H9 (cell line): ENCODE measurements around the gene PNO1. TPM values are rescaled to one million over a fixed set of nuclear protein-coding genes. Genes with fewer than 3 reads are reported as not detected.

Experiments
- DNase-seq: peaks from one replicate; pipeline ENCODE4 v3.0.0-alpha.2; 2017
- H2AFZ ChIP-seq: one replicate; pipeline ENCODE4 v1.6.1; 2013; ENCODE audit warnings: mild to moderate bottlenecking, low read length, control low read depth, moderate library complexity
- H2AK5ac ChIP-seq: 2 replicates; pipeline ENCODE4 v1.6.1; 2013; ENCODE audit warnings: low read length, control low read depth, mixed read lengths; ENCODE audit not compliant: insufficient read length
- H2BK120ac ChIP-seq: one replicate; pipeline ENCODE4 v1.6.1; 2013; ENCODE audit warnings: low read depth, mild to moderate bottlenecking, low read length, control low read depth, inconsistent platforms; ENCODE audit not compliant: poor library complexity, severe bottlenecking
- H2BK12ac ChIP-seq: 2 replicates; pipeline ENCODE4 v1.6.1; 2013; ENCODE audit warnings: low read length, control low read depth, mixed read lengths, low read depth; ENCODE audit not compliant: insufficient read length
- H2BK15ac ChIP-seq: 2 replicates; pipeline ENCODE4 v1.6.1; 2013; ENCODE audit warnings: low read depth, low read length, control low read depth
- H2BK20ac ChIP-seq: one replicate; pipeline ENCODE4 v1.6.1; 2013; ENCODE audit warnings: low read depth, mild to moderate bottlenecking, low read length, control low read depth, inconsistent platforms; ENCODE audit not compliant: poor library complexity, severe bottlenecking
- H2BK5ac ChIP-seq: 2 replicates; pipeline ENCODE4 v1.6.1; 2013; ENCODE audit warnings: low read length, control low read depth, mixed read lengths; ENCODE audit not compliant: insufficient read length
- H3K14ac ChIP-seq: 2 replicates; pipeline ENCODE4 v1.6.1; 2013; ENCODE audit warnings: low read length, control low read depth; ENCODE audit not compliant: insufficient read depth
- H3K18ac ChIP-seq: 2 replicates; pipeline ENCODE4 v1.6.1; 2013; ENCODE audit warnings: low read depth, mild to moderate bottlenecking, mixed read lengths, low read length, control low read depth; ENCODE audit not compliant: insufficient read length
- H3K23ac ChIP-seq: 2 replicates; pipeline ENCODE4 v1.6.1; 2013; ENCODE audit warnings: low read length, control low read depth, mixed read lengths, low read depth; ENCODE audit not compliant: insufficient read length
- H3K23me2 ChIP-seq: 2 replicates; pipeline ENCODE4 v1.6.1; 2013; ENCODE audit warnings: low read depth, mild to moderate bottlenecking, mixed read lengths, low read length, control low read depth; ENCODE audit not compliant: insufficient read length, poor library complexity, severe bottlenecking
- H3K27ac ChIP-seq: 2 replicates; pipeline ENCODE4 v1.5.1; 2013; ENCODE audit warnings: low read length, control low read depth, mixed read lengths, low read depth; ENCODE audit not compliant: insufficient read length
- H3K27me3 ChIP-seq: 2 replicates; pipeline ENCODE4 v1.6.1; 2013; ENCODE audit warnings: low read length, control low read depth, inconsistent platforms; ENCODE audit not compliant: insufficient read depth
- H3K4ac ChIP-seq: 2 replicates; pipeline ENCODE4 v1.6.1; 2013; ENCODE audit warnings: low read depth, mild to moderate bottlenecking, control low read depth, inconsistent platforms, low read length, moderate library complexity
- H3K4me1 ChIP-seq: 2 replicates; pipeline ENCODE4 v1.6.1; 2013; ENCODE audit warnings: low read length, control low read depth, inconsistent platforms; ENCODE audit not compliant: insufficient read depth
- H3K4me2 ChIP-seq: 2 replicates; pipeline ENCODE4 v1.6.1; 2013; ENCODE audit warnings: low read length, control low read depth, mixed read lengths; ENCODE audit not compliant: insufficient read length, insufficient read depth
- H3K56ac ChIP-seq: 2 replicates; pipeline ENCODE4 v1.6.1; 2013; ENCODE audit warnings: low read depth, mild to moderate bottlenecking, mixed read lengths, low read length, control low read depth; ENCODE audit not compliant: insufficient read length
- H3K79me1 ChIP-seq: 2 replicates; pipeline ENCODE4 v1.6.1; 2013; ENCODE audit warnings: low read depth, mild to moderate bottlenecking, moderate library complexity, low read length, control low read depth, inconsistent platforms; ENCODE audit not compliant: insufficient read depth, poor library complexity, severe bottlenecking
- H3K79me2 ChIP-seq: 2 replicates; pipeline ENCODE4 v1.6.1; 2013; ENCODE audit warnings: low read length, control low read depth, inconsistent platforms; ENCODE audit not compliant: insufficient read depth
- H3K9ac ChIP-seq: 2 replicates; pipeline ENCODE4 v1.6.1; 2013; ENCODE audit warnings: low read length, control low read depth, mixed read lengths; ENCODE audit not compliant: insufficient read length; ENCODE audit errors: extremely low read depth
- H3K9me3 ChIP-seq: one replicate; pipeline ENCODE4 v1.6.1; 2013; ENCODE audit warnings: low read depth, low read length, inconsistent platforms; ENCODE audit not compliant: control insufficient read depth
- H3T11ph ChIP-seq: one replicate; pipeline ENCODE4 v1.6.1; 2013; ENCODE audit warnings: mild to moderate bottlenecking, low read length, control low read depth, inconsistent platforms
- H4K20me1 ChIP-seq: one replicate; pipeline ENCODE4 v1.6.1; 2013; ENCODE audit not compliant: control insufficient read depth, insufficient read length, insufficient read depth
- H4K5ac ChIP-seq: 2 replicates; pipeline ENCODE4 v1.6.1; 2013; ENCODE audit warnings: low read depth, mild to moderate bottlenecking, mixed read lengths, low read length, control low read depth; ENCODE audit not compliant: insufficient read length
- H4K8ac ChIP-seq: replicated peaks from 2 replicates; pipeline ENCODE4 v1.6.1; 2013; ENCODE audit warnings: low read length, control low read depth, mixed read lengths, low read depth; ENCODE audit not compliant: insufficient read length
- H4K91ac ChIP-seq: 2 replicates; pipeline ENCODE4 v1.6.1; 2013; ENCODE audit warnings: low read depth, mild to moderate bottlenecking, moderate library complexity, mixed read lengths, low read length, control low read depth; ENCODE audit not compliant: insufficient read length
- H3K27ac Mint-ChIP-seq, 3 experiments: 2 replicates in 2 of 3; 3 replicates in 1 of 3; pipeline ENCODE4 v1.8.0; 2020 to 2021; ENCODE audit warnings: mixed read lengths in 3 of 3, mild to moderate bottlenecking in 1 of 3, moderate library complexity in 1 of 3
- H3K27me3 Mint-ChIP-seq: 2 replicates; pipeline ENCODE4 v1.8.0; 2021; ENCODE audit warnings: low read depth, mild to moderate bottlenecking, moderate library complexity, mixed read lengths
- H3K36me3 Mint-ChIP-seq, 3 experiments: 2 replicates in 2 of 3; 3 replicates in 1 of 3; pipeline ENCODE4 v1.8.0; 2020 to 2021; ENCODE audit warnings: low read depth in 3 of 3, mixed read lengths in 3 of 3; ENCODE audit not compliant: insufficient read depth in 1 of 3
- H3K4me1 Mint-ChIP-seq, 2 experiments: 2 replicates each; pipeline ENCODE4 v1.8.0; 2020; ENCODE audit warnings: mixed read lengths in 2 of 2
- H3K4me3 Mint-ChIP-seq, 2 experiments: 2 replicates in 1 of 2; 3 replicates in 1 of 2; pipeline ENCODE4 v1.8.0; 2020 to 2021; ENCODE audit warnings: mild to moderate bottlenecking in 2 of 2, mixed read lengths in 2 of 2, moderate library complexity in 1 of 2
- H3K9me3 Mint-ChIP-seq, 2 experiments: 2 replicates in 1 of 2; 3 replicates in 1 of 2; pipeline ENCODE4 v1.8.0; 2020; ENCODE audit warnings: mild to moderate bottlenecking in 2 of 2, mixed read lengths in 2 of 2, moderate library complexity in 1 of 2
- CTCF ChIP-seq: fragments of 200-600 bp; sonication (generic); conservative IDR thresholded peaks from 3 replicates; pipeline ENCODE4 v1.8.0; 2021; ENCODE audit warnings: antibody characterized with exemption, mild to moderate bottlenecking
- WGBS: extraction: QIAGEN DNeasy Blood & Tissue Kit; methylation state at CpG from one replicate; pipeline ENCODE4 v1.1.7; 2013; ENCODE audit warnings: missing lambda C conversion rate, low lambda C conversion rate, mixed read lengths; ENCODE audit not compliant: insufficient read length; ENCODE audit errors: extremely low coverage; 5-methylcytosine and 5-hydroxymethylcytosine counted together
- total RNA-seq: library from RNA; stranded (reverse); gene quantifications from 2 replicates; pipeline ENCODE4 v1.2.1, GENCODE V29; 2021

Gene PNO1
- total RNA-seq, 1 experiment from 2014 or later = 46.5 TPM

- DNase-seq = no peak
- H3K36me3 Mint-ChIP-seq = peaks cover 0 to 10% (median 4%) of the 10 kb centered on the region in 3 experiments; a peak in 4 of 7 replicates
- H2BK15ac ChIP-seq = no peak overlapping the region
- no peak overlapping the region for H3K27ac ChIP-seq
- no peaks in the 10 kb centered on the region; a peak in 1 of 5 replicates for H3K9me3 Mint-ChIP-seq
- H3T11ph ChIP-seq = no peak overlapping the region
- H3K27ac Mint-ChIP-seq = no peak overlapping the region
- H3K23me2 ChIP-seq = no peaks in the 10 kb centered on the region
- no peak overlapping the region for H2BK120ac ChIP-seq
- no peak overlapping the region for H4K8ac ChIP-seq
- H3K27me3 ChIP-seq = no peaks in the 10 kb centered on the region
- no peak overlapping the region for H3K23ac ChIP-seq
- H2BK5ac ChIP-seq = no peak overlapping the region
- no peak overlapping the region for H3K56ac ChIP-seq
- H3K4me1 ChIP-seq = no peaks in the 10 kb centered on the region
- H3K4me3 Mint-ChIP-seq = no peak overlapping the region
- no peak overlapping the region for H2BK12ac ChIP-seq
- no peak overlapping the region for H2BK20ac ChIP-seq
- no peak overlapping the region for H3K18ac ChIP-seq
- no peak overlapping the region for H4K91ac ChIP-seq
- H2AFZ ChIP-seq = no peak overlapping the region
- H3K9me3 ChIP-seq = no peaks in the 10 kb centered on the region
- H3K4ac ChIP-seq = no peak overlapping the region
- no peak overlapping the region for H4K5ac ChIP-seq
- peaks cover 31% of the 10 kb centered on the region; the same call in 1 of the 2 replicates for H3K79me2 ChIP-seq
- H3K27me3 Mint-ChIP-seq = no peaks in the 10 kb centered on the region
- no CpG with 5 or more reads among the region's 3 CpGs for WGBS
- H2AK5ac ChIP-seq = no peak overlapping the region
- H3K79me1 ChIP-seq = peaks cover 6% of the 10 kb centered on the region
- no peak overlapping the region for H3K14ac ChIP-seq
- no peak for TF ChIP-seq CTCF
- H4K20me1 ChIP-seq = no peaks in the 10 kb centered on the region
- H3K9ac ChIP-seq = no peak overlapping the region
- H3K4me2 ChIP-seq = no peak overlapping the region
- H3K4me1 Mint-ChIP-seq = peaks cover 22 to 23% of the 10 kb centered on the region in 2 experiments
Observed at GRCh38 chr2:68217729-68218128, 60.0 kb downstream of the PNO1 start.
